Stimulated activated CD4-positive, alpha-beta T cell treated with anti-CD3 and anti-CD28 coated beads, Interleukin-4, amount 100 ng/mL, for 1 hour (primary cell): Measurements from ENCODE around the gene MYH7.
"Not testable (repeated sequence)": the region's sequence is repeated elsewhere in the genome, so short reads cannot be mapped to it uniquely, and the experiment has no call there.

Experiments
- DNase-seq: peaks from one replicate; pipeline ENCODE4 v3.0.0-alpha.2; 2020

MYH7 gene

DNA sequence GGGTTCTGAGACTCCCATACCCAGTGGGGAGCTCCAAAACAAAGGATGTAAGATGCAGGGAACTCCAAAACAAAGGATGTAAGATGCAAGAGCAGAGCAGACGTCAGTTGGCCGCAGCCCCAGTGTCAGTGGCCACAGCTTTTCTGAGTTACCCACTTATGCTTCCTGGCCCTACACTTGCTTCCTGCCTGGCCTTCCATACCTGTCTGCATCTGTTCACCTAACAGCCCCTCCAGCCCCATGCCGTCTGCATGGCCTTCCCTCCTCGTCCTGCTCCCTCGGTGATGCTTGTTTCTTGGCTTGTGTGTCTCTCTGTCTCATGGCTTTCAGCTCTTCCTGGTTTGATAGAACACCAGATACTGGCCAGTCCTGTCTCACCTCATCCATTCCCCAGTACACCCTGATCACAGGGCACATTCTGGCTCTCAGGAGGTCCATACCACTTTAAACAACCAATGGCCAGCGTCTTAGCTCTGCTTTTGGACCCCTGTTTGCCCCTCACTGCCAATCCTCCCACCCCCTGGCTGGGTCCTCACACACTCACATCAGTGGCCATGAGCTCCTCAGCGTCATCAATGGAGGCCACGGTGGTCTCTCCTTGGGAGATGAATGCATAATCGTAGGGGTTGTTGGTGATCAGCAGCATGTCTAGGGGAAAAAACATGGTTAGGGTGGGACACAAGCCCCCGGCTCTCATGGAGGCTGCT is 5.3 kb downstream of the MYH7 start:
- DNase-seq = no peak

- no peak for DNase-seq
These were observed 6.6 kb downstream of the MYH7 start for GRCh38 chr14:23428686-23429495.

GRCh38 chr14:23425798-23426197 is 9.7 kb downstream of the MYH7 start:
- DNase-seq = not testable (repeated sequence)

- no peak for DNase-seq
These were observed 10.3 kb downstream of the MYH7 start for GRCh38 chr14:23425169-23425568.

DNA sequence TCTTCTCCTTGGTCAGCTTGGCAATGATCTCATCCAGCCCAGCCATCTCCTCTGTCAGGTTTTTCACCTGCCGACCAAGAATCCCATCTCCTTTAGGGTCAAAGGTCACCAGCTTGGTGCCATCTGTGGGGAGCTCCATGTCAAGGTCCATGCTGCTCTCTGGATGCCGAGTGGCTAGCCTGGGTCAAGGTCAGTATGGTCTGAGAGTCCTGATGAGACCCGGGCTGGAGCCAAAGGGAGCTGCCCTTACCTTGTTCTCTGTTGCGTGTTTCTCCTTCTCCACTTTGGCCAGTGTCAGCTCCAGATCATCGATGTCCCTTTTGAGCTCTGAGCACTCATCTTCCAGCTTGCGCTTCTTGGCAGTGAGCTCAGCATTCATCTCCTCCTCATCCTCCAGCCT is 11.8 kb downstream of the MYH7 start:
- no peak for DNase-seq

DNA sequence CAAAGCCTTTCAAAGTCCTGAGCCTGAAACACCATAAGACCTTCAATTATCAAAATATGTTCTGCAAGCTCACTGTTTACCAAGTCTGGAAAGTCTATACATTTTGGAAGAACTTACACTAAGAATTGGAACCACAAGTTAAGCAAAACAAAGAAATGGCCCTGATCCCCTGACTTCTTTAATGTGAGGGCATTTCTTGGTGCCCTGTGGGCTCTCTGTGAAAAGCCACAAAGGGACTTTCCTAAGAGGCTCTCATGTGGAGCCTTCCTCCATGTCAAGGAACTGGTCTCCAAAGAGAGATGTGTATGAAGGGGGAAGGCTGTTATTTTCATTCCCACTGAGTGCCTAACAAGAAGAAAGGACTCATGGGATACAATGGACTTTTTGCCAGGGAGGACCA is 13.9 kb downstream of the MYH7 start:
- no peak for DNase-seq

DNA sequence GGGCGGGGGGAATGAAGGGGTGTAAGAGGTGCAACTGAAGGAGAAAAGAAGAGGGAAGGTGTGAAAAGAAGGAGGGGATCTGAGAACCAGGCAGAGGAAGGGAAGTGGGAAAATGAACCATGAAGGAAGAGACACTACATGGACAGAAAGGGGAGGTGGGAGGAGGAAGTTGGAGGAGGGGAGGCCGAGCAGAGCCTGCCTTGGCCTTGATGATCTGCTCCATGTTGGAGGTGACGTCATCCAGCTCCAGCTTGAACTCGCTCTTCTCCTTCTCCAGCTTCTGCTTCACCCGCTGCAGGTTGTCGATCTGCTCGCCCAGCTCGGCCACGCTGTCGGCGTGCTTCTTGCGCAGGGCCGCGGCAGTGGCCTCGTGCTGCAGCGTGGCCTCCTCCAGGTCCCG is 15.8 kb downstream of the MYH7 start:
- not testable (repeated sequence) for DNase-seq

DNA sequence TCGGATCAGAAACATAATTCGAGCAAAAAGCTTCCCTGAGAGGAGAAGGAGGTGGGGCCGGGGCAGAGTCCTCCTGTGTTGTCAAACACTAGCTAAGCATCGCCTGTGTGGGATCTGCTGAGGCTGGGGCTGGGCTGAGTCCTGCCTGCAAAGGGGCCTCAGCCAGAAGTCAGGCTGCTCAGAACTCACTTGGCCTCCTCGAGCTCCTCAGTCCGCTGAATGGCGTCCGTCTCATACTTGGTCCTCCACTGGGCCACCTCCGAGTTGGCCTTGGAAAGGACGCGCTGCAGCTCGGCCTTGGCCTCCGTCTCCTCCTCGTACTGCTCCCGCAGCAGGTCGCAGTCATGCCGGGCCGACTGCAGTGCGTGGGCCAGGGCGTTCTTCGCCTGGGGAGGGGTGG is 17.4 kb downstream of the MYH7 start:
- DNase-seq = no peak

- not testable (repeated sequence) for DNase-seq
These were observed 18.2 kb downstream of the MYH7 start for GRCh38 chr14:23417269-23417668.

DNA sequence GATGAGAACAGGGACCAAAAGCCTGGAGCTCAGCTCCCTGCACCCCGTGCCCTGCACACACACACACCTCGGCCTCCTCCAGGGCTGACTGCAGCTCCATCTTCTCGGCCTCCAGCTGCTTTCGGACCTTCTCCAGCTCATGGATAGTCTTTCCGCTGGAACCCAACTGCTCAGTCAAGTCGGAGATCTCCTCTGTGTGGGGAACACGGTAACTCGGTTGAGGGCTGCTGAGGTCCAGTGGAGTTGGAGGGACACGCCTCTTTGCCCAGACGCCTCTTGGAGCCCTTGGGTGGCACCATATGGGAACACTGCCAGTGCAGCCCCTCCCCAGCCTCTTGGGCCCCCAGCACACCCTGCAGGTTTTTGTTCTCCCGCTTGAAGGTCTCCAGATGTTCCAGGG is 18.7 kb downstream of the MYH7 start:
- no peak for DNase-seq

GRCh38 chr14:23415821-23416778 is 19.4 kb downstream of the MYH7 start:
- DNase-seq = no peak

GRCh38 chr14:23414906-23415820 is 20.3 kb downstream of the MYH7 start:
- DNase-seq = no peak

GRCh38 chr14:23414254-23414653 is 21.2 kb downstream of the MYH7 start:
- no peak for DNase-seq

DNA sequence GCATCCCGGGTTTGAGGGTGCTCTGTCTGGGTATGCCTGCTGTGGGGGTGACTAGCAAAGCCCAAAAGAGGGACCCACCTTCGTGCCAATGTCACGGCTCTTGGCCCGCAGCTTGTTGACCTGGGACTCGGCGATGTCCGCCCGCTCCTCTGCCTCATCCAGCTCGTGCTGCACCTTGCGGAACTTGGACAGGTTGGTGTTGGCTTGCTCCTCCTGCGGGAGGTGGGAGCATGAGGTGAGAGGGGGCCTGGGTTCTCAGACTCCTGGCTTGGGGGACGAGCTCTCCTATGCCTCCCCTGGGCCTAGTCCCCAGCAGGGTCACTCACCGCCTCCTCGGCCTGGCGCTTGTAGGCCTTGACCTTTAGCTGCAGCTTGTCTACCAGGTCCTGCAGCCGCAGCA is 21.8 kb downstream of the MYH7 start:
- DNase-seq = no peak

DNA sequence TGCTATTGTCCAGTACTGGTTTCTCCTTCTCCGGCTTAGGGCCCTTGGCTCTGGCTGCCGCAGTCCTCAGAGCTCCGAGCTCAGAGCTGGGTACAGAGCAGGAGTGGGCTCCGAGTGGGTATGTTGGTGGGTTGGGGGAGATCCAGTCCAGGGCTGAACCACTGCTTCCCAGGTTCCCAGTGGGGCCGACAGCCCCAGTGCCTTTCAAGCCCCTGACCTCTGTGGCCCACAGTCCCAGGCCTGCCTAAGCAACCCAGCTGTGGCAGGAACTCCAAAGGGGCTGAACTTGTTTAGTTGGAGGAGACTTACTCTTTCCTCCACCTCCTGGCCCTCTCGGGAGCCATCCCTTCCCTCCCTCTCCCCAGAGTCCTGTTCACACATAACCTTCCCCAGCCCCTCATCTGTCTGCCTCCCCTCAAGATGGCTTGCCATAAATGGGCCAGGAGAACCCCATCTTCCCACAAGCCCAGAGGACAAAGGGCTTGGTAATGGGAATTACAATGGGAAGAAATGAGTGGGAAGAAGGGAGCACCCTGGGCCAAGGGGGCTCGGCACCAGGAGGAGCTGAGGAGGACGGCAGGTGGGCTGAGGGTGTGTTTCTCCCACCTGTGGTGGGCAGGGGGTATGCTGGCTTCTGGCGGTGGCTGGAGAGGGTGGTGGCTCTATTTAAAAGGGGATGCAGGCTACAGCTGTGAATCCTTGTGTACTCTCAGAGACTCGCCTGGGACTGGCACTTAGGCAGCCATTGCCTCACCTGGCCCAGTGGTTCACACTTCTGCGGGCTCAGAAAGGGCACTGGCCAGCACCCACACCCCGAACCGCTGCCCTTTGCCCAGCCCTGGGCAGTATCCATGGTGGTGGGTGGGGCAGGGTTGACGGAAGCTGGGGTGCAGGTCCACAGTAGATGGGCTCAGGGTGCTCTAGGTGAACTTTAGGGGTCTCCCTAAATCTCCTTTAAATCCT is 23.6 kb downstream of the MYH7 start:
- DNase-seq = no peak

- no peak for DNase-seq
These were observed 25.4 kb downstream of the MYH7 start for GRCh38 chr14:23409966-23410635.

DNA sequence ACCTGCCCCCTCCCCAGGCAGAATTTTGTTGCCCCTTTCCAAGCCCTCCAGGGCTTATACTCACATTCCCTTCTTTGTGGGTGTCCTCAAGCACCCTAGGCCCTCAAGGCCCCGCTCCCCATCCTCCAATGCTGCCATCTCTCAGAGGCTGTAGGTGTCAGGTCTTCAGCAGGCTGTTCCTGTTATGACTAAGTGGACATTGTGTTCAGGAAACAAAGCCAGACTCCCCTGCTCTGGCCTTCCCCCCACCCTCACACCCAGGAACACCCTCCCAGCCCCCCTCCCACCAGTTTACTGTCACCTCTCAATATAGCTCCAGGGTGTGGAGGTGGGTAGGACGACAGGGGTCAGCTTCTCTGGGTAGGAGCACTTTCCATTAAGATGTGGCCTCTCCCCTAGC is 26.0 kb downstream of the MYH7 start:
- DNase-seq = no peak

DNA sequence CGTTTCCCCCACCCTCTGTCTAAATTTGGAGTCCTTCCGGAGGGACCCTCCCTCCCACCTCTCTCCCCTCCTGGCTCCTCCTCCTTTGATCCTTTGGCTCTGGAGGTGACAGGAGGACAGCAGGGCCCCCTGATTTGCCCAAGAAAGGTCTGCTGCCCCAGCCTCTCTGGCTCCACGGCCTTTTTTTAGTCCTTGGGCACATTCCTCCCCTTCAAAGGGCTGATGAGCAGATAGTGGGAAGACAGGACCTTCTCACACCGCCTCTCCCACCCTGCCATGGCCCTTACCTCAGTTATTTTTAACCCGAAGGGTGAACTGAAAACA is 27.2 kb downstream of the MYH7 start:
- no peak for DNase-seq

DNA sequence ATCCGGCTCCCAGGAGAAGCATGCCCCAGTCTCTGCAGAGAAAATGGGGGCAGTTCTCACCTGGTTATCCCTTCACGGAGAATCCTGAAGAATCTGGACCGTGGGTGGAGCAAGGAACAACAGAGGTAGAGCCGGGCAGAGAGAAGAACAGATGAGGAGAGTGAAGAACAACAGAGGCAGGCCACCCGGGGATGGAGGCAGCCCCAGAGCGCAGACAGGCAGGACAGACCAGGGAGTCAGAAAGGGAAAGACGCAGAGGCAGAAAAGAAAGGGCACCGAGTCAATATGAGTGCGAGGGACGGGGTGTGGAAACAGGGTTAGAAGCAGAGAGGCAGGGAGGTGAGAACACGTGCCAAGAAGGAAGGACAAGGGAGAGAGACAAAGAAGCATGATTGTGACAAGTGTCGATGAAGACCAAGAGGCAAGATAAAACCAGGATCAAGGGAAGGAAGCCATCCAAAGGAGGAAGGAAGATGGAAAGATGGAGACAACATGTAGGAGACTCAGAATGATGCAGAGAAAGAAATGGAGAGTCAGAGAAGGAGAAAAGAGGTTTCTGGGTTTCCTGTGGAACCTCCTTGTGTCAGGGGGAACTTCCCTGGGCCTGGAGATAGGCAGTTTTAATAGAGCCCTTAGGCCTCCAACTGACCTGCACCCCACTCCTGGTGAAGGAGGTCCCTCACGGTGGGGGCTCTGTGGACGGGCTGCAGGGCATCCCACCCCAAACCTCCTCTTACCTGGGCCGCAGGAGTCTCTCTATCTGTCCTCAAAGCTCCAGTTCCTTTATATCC is 27.7 kb downstream of the MYH7 start, which contains the start of gene MYH6:
Gene MYH6 (minus strand): TSS at position 758 of the 791 bp plus-strand sequence. CDS start 1,050 bp downstream, outside the sequence.
- DNase-seq = no peak
